NCI-H460 (cell line): ENCODE data around the gene DCDC2. TPM values are rescaled to one million over a fixed set of nuclear protein-coding genes. Genes with fewer than 3 reads are reported as not detected.
"Not testable (repeated sequence)": the region's sequence is repeated elsewhere in the genome, so short reads cannot be mapped to it uniquely, and the experiment has no call there.

Source experiments
- DNase-seq: peaks from one replicate; pipeline ENCODE4 v3.0.0-alpha.2; 2016; ENCODE audit warnings: low read depth; ENCODE audit errors: extremely low read depth
- total RNA-seq: library from RNA; depleted of rRNA; stranded (reverse); fragments of >200 nt; shearing (Covaris generic); gene quantifications from 2 replicates; pipeline ENCODE4 v1.2.3, GENCODE V29; 2014

The DCDC2 gene
- total RNA-seq, 1 experiment from 2014 or later: 0.05 TPM

DNA sequence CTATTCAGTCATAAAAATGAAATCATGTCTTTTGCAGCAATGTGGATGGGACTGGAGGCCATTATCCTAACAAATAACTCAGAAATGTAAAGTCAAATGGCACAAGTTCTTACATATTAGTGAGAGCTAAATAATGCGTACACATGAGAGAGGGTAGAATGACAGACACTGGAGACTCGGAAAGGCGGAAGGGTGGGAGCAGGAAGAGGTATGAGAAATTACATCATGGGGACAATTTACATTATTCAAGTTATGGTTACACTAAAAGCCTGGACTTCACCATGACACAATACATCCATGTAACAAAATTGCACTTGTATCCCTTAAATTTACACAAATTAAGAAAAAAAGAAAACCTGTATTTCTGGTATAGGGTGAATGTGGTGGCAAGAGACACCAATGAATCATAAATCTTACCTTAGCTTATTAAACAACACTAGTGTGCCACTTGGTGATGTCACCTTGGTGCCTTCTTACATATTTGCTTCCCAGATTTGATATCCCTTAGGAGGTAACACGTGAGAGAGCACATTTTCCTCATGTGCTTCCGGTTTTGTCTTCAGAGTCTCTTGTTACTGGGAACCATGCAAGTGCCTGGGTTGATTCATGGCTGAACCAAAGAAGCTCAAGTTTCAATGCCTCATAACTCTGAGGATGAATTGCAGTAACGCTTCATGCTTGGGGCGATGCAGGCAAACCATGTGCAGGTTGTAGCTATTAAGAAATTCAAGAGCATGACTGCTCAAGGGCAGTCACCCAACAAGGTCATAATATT, 84.6 kb downstream of the DCDC2 start:
- DNase-seq: no peak

- no peak for DNase-seq
These were observed 85.3 kb downstream of the DCDC2 start for GRCh38 chr6:24272553-24272952.

DNA sequence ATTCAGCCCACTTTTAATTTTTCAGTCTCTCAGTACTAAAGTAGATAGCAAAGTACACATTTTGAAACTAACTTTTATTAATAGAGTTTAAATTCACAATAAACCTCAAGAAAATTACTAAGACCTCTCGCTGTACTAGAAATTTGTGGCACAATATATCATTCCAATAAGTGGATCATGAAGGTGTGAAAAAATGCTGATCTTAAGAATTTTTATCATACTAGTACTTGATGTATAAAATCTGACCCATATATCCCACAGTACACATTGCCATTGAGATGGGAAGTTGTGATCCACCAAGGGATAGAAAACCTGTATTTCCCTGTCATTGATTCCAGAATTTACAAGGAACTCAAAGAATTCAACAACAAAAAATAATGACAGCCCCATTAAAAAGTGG, 85.7 kb downstream of the DCDC2 start:
- DNase-seq: no peak

DNA sequence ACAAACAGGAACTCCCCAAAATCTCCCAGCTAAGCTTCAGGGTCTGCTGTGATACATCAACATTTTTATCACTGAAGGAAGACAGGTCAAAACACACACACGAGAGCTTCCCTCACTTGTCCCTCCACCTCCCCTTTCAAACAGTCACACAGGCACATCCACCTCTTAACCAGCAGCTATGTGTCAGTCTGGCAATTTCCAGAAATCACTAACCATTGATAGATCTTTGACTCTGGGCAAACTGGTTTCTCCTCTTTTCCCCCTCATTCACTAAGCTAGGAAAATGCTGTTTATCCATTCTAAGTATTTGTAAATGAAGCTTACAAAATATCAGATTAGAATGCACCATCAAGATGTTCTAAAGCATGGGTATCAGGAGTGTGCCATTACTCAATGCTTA, 87.8 kb downstream of the DCDC2 start:
- DNase-seq: no peak

DNA sequence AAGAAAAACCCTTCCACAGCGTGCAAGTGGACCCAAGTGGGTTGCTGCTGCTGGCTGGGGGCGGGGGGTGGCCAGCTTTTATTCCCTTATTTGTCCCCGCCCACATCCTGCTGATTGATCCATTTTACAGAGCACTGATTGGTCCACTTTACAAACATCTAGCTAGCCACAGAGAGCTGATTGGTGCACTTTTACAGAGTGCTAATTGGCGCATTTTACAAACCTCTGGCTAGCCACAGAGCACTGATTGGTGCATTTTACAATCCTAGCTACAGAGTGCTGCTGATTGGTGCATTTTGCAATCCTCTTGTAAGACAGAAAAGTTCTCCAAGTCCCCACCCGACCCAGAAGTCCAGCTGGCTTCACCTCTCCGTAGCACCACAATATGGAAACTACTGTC, 99.6 kb downstream of the DCDC2 start:
- DNase-seq: not testable (repeated sequence)

- no peak for DNase-seq
These were observed 100.6 kb downstream of the DCDC2 start for GRCh38 chr6:24257282-24257681.

- DNase-seq: no peak
These were observed 102.2 kb downstream of the DCDC2 start for GRCh38 chr6:24255676-24256075.

DNA sequence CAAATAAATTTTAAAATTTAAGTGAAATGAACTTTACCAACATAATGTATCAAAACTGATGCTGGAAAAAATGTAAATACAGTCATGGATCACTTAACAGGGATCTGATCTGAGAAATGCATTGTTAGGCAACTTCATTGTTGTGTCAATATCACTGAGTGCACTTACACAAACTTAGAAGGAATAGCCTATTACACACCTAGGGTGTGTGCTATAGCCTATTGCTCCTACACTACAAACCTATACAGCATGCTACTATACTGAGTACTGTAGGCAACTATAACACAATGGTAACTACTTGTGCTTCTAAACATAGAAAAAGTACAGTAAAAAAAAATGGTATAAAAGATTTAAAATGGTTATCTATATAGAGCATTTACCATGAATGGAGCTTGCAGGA, 104.5 kb downstream of the DCDC2 start:
- no peak for DNase-seq

DNA sequence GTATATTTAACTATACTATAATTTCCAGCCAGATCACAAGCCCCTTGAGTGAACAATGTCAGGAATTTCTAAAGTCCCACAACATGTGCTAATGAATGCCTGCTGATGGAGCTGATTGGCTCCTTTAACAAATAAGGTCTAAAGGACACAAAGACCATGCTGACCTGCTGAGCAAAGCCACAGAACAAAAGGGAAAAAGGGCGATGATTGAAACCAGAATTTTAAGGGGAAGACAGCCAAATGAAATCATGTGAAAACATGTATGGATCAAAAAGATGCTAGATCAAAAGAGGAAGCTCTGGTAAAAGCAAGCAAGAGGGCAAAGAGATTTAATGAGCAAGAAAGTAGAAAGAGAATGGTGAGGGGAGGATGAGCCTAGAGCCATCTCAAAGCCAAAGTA, 105.6 kb downstream of the DCDC2 start:
- DNase-seq: no peak

GRCh38 chr6:24251339-24251738, 106.5 kb downstream of the DCDC2 start:
- no peak for DNase-seq

- DNase-seq: no peak
These were observed 107.9 kb downstream of the DCDC2 start for GRCh38 chr6:24249926-24250325.

DNA sequence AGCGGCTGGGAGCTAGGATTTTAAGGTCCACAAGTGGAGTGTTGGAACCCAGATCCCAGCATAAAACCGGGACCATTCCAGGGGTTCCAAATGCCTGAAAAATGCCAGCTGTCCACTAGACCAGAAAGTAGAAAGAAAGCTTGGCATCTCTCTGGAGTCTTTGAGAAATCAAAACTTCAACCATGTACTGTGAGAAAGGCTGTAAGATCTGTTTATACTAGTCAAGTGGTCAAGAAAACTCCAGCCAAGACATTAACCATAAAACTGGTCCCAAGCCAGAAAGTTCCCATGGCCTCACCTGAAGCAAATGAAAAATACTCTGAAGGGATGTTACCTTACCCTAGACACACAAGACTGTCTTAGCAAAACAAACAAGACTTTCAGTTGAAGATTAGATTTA, 112.6 kb downstream of the DCDC2 start:
- DNase-seq: no peak

GRCh38 chr6:24242924-24243323, 114.9 kb downstream of the DCDC2 start:
- DNase-seq: no peak

- not testable (repeated sequence) for DNase-seq
These were observed 116.1 kb downstream of the DCDC2 start for GRCh38 chr6:24241779-24242178.

DNA sequence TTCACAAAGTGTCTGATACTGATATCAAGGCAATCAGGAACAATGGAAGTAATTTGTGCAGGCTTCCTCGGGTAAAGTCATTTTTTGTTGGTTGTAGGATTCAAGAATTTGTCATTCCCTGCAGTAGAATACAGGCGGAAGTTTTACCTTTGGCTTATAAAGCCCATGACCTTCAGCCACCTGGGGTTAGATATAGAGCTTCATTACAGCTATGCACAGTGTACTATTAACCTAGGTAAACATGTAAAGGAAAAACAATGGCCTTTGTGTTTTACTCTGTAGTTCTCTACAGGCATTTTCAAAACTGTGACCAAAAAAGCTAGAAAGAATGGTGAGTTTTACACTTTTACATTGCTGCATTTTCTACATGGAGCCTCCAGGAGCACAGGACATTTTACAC, 116.9 kb downstream of the DCDC2 start:
- no peak for DNase-seq

DNA sequence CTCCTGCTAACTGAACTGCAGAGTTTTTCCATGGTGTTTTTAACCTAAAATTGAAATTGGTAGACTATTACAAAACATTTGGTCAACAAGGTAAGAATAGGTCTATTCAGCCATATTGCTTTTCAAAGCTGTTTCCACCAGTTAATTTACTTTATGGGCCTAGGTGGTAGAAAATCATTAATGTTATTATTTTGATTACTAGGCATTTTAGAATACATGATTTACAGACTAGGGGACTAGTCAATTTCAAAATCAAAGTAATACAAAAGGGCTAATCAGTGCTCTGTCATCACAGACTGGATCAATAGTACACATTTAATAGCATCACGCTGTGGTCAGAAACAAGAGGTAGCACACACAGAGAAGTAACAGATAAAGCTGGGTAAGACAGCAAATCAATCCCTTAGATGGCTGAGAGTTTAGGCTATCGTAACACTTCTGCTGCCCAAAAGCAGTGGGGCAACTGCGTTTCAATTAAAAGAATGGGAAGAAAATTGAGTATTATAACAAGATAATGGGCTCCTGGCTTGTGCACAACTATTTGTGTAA, 117.4 kb downstream of the DCDC2 start:
- DNase-seq: no peak

DNA sequence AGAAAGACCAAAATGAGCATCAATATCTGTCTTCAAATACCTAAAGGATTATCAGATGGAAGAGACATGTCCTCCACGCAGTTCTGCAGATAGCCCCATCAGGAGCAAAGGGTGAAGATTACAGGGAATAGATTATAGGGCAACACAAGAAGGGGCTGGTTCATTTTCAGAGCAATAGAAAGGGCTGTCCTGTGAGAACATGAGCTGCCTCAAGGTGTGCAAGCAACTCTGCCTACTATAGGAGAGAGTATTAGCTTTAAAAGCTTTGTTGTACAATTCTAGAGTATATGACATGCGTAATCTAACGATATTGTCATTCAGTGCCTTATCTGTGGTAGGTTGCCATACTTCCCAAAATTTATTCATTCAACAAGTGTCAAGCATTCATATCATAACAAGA, 119.2 kb downstream of the DCDC2 start:
- no peak for DNase-seq

GRCh38 chr6:24236779-24237178, 121.1 kb downstream of the DCDC2 start:
- not testable (repeated sequence) for DNase-seq

- no peak for DNase-seq
These were observed 123.9 kb downstream of the DCDC2 start for GRCh38 chr6:24233813-24234442.

DNA sequence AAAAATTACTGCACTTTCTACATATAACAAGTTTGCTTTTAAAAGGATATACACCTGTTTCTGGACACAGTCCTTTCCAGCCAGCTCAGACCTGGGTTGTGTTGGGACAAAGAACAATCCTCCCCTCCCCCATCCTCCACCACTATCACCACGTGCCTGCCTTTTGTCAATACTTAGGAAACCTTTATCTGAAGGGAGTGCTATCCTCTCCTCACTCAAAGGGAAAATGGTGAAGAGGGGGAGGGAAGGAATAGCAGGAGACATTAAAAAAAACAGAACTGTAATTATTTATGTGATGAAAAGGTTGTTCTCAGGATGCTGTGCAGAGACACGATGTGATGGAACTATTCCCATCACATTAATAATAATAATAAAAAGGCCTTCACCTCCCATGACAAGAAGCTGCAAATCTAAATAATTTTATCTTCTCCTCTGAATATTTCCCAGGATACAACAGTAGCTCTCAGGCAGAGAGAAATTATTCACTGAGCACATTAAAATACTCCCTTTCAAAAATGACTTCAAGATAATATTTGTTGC, 126.4 kb downstream of the DCDC2 start:
- DNase-seq: no peak

DNA sequence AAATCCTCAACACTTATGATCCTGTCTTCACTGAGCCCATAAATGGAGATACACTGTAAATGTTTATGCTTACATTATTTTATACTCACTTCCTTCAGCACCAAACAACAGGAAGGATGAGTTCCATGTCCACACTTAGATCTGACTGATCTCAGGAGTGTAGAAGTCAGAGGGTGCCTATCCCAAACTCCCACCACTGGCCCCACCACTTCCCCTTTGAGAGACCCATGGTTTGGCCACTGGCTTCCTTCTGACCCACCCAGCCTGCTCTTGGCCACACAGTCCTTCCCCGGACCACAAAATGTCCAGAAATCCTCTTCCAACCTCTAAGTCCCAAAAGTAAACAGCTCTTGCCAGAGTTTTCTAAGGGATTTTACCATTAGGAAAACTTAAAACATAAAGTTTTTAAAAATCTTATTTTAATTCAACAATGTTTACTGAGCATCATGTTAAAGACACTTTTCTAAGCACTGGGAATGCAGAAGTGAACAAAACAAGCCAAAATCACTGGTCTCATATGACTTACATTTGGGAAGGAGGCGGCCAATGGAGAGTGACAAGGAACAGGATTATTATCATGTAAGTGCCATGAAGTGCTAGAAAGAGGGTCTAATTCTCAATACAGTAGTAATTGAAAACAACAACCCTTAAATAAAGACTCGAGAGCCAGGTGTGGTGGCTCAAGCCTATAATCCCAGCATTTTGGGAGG, 128.0 kb downstream of the DCDC2 start:
- DNase-seq: no peak
